ENCODE data around the gene DLG1. TPM values are rescaled to one million over a fixed set of nuclear protein-coding genes. Genes with fewer than 3 reads are reported as not detected.

The DLG1 gene
- total RNA-seq, 1 donor from 2014 or later = 115 TPM

DNA sequence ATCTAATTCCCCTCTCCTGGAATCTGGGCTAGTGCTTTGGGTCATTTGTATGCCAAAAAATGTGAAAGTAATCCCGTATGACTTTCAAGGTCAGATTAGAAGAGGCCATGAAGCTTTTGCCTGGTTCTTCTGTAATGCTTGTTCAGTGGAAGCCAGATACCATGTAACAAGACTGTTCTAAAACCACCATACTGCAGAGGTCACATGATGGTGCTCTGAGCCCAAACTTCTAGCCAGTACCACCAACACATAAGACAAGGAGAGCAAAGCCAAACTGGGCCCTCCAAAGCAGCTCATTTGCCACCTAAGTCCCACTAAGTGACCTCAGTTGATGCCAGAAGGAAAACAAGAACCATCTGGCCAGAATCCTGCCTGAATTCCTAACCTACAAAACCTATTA is 204.5 kb downstream of the DLG1 start:
- no peak for DNase-seq (ENCODE audit: extremely low spot score in 2 of 2)
- intact Hi-C loops (cut with DNase I) = no loop called here
- Histone ChIP-seq H3K9me3 (no peaks in the 10 kb centered on the region), H3K4me1 (no peaks in the 10 kb centered on the region), H3K4me3 (no peak overlapping the region), H3K27ac (no peak overlapping the region), H3K36me3 (no peaks in the 10 kb centered on the region), H3K27me3 (no peaks in the 10 kb centered on the region)
- TF ChIP-seq POLR2A (IDR thresholded peaks at IDR 0.05) (no peak), POLR2AphosphoS5 (IDR thresholded peaks at IDR 0.05; ENCODE audit: insufficient read depth in 1 of 2, low read depth in 1 of 2) (no peak)
- TF ChIP-seq, protein P1, sequence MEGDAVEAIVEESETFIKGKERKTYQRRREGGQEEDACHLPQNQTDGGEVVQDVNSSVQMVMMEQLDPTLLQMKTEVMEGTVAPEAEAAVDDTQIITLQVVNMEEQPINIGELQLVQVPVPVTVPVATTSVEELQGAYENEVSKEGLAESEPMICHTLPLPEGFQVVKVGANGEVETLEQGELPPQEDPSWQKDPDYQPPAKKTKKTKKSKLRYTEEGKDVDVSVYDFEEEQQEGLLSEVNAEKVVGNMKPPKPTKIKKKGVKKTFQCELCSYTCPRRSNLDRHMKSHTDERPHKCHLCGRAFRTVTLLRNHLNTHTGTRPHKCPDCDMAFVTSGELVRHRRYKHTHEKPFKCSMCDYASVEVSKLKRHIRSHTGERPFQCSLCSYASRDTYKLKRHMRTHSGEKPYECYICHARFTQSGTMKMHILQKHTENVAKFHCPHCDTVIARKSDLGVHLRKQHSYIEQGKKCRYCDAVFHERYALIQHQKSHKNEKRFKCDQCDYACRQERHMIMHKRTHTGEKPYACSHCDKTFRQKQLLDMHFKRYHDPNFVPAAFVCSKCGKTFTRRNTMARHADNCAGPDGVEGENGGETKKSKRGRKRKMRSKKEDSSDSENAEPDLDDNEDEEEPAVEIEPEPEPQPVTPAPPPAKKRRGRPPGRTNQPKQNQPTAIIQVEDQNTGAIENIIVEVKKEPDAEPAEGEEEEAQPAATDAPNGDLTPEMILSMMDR (IDR thresholded peaks at IDR 0.05) = no peak

DNA sequence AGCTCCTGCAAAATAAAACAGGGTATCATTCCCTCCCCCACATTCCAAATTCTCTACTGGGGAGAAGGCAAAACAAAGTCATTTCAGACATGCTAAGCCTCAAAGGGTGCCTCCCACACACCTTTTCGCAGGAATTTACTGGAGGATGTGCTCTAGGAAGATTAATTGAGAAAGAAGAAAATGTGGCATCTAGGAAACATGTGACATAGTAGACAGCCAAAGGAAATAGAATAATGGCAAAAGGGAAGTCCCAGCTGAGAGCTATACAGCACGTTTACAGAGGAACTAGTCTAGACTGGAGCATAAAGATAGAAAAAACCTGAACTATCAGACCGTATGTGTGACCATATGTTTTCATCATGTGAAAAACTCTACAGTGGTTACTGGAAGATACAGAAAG is 210.0 kb downstream of the DLG1 start:
- no peaks in the 10 kb centered on the region for H3K36me3 ChIP-seq
- H3K9me3 ChIP-seq = no peaks in the 10 kb centered on the region
- TF ChIP-seq, protein P1 (IDR thresholded peaks at IDR 0.05) = no peak
- no peak for TF ChIP-seq POLR2A (IDR thresholded peaks at IDR 0.05)
- TF ChIP-seq POLR2AphosphoS5 (IDR thresholded peaks at IDR 0.05; ENCODE audit: insufficient read depth in 1 of 2, low read depth in 1 of 2) = no peak
- H3K27ac ChIP-seq = no peak overlapping the region
- H3K4me3 ChIP-seq = no peak overlapping the region
- H3K4me1 ChIP-seq = no peaks in the 10 kb centered on the region
- H3K27me3 ChIP-seq = no peaks in the 10 kb centered on the region
- DNase-seq (ENCODE audit: extremely low spot score in 2 of 2) = no peak
- intact Hi-C loops (cut with DNase I) = no loop called here

DNA sequence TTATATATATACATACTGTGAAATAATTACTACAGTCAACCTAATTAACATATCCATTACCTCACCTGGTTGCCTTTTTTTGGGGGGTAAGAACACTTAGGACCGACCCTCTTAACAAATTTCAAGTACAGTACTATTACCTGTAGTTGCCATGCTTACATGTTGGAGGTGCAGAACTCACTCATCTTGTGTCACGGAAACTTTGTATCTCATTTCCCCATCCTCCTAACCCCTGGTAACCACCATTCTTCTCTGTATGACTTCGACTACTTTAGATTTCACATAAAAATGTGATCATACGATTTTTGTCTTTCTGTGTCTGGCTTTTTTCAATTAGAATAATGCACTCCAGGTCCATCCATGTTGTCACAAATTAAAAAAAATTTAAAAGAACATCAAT is 213.3 kb downstream of the DLG1 start:
- Histone ChIP-seq H3K27ac (no peak overlapping the region), H3K36me3 (no peaks in the 10 kb centered on the region), H3K4me1 (no peaks in the 10 kb centered on the region), H3K27me3 (no peaks in the 10 kb centered on the region), H3K9me3 (no peaks in the 10 kb centered on the region), H3K4me3 (no peak overlapping the region)
- TF ChIP-seq, protein P1 (IDR thresholded peaks at IDR 0.05) = no peak
- intact Hi-C loops (cut with DNase I) = no loop called here
- no peak for DNase-seq (ENCODE audit: extremely low spot score in 2 of 2)

DNA sequence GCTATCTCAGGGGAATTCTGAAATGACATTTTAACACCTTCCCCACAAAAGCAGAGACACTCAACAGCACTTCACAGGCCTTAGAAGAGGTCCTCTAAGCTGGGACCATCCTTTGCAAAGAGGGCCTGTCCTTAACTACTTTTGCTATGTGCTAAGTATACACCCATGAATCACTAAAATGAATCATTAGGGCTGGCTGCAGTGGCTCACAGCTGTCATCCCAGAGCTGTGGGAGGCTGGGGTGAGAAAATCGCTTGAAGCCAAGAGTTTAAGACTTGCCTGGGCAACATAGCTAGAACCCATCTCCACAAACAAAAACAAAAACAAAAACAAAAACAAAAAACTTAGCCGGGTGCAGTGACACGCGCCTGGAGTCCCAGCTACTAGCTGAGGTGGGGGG is 214.9 kb downstream of the DLG1 start:
- intact Hi-C loops (cut with DNase I) = no loop called here
- Histone ChIP-seq H3K4me1 (no peaks in the 10 kb centered on the region), H3K27me3 (no peaks in the 10 kb centered on the region), H3K36me3 (no peaks in the 10 kb centered on the region), H3K9me3 (no peaks in the 10 kb centered on the region), H3K27ac (no peak overlapping the region), H3K4me3 (no peak overlapping the region)
- DNase-seq (ENCODE audit: extremely low spot score in 2 of 2) = no peak
- TF ChIP-seq POLR2A (IDR thresholded peaks at IDR 0.05) = no peak
- TF ChIP-seq, protein P1 (IDR thresholded peaks at IDR 0.05) = no peak
- TF ChIP-seq POLR2AphosphoS5 (IDR thresholded peaks at IDR 0.05; ENCODE audit: insufficient read depth in 1 of 2, low read depth in 1 of 2) = no peak

DNA sequence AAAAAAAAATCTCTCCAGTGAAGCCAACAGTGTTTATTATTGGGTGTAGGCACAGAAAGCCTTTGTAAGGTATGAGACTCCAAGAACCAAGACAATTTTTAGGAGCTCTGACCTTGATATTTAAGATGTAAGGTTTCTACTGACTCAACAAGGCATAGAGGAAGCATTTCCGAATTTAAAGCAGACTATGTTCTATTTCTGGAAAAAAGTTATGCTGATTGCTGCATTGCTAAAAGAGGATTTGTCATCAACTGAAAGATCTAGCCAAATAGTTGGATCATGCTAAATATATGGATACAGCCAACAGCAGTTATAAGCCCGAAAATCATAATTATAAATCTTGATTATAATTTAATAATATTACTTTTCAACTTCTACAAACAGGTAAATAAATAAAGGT is 215.5 kb downstream of the DLG1 start:
- no peak for TF ChIP-seq POLR2AphosphoS5 (IDR thresholded peaks at IDR 0.05; ENCODE audit: insufficient read depth in 1 of 2, low read depth in 1 of 2)
- TF ChIP-seq, protein P1 (IDR thresholded peaks at IDR 0.05) = no peak
- TF ChIP-seq POLR2A (IDR thresholded peaks at IDR 0.05) = no peak

More for the DNA sequence above, 215.5 kb downstream of the DLG1 start:
- Histone ChIP-seq H3K4me3 (no peak overlapping the region), H3K27me3 (no peaks in the 10 kb centered on the region), H3K27ac (no peak overlapping the region), H3K9me3 (no peaks in the 10 kb centered on the region), H3K36me3 (peaks cover 0 to under 1% of the 10 kb centered on the region in 2 donors), H3K4me1 (no peaks in the 10 kb centered on the region)
- no peak for DNase-seq (ENCODE audit: extremely low spot score in 2 of 2)
- intact Hi-C loops (cut with DNase I) = no loop called here
